ENCODE results near the gene MEAF6.
"Not testable (repeated sequence)": the region's sequence is repeated elsewhere in the genome, so short reads cannot be mapped to it uniquely, and the experiment has no call there.

- not testable (repeated sequence) for TF ChIP-seq BHLHE40 (IDR thresholded peaks at IDR 0.05; ENCODE audit: borderline replicate concordance); SUZ12 (IDR thresholded peaks at IDR 0.05); FOXA1 (IDR thresholded peaks at IDR 0.05); SP1 (IDR thresholded peaks at IDR 0.05); FOXM1 (IDR thresholded peaks at IDR 0.05; ENCODE audit: borderline replicate concordance); FOXK2 (IDR thresholded peaks at IDR 0.05); LEF1 (IDR thresholded peaks at IDR 0.05; ENCODE audit: borderline replicate concordance); CTBP1 (IDR thresholded peaks at IDR 0.05; ENCODE audit: borderline replicate concordance); ARNT (IDR thresholded peaks at IDR 0.05); ZNF384 (IDR thresholded peaks at IDR 0.05); HDGF (IDR thresholded peaks at IDR 0.05; ENCODE audit: borderline replicate concordance); NFRKB (IDR thresholded peaks at IDR 0.05); L3MBTL2 (conservative IDR thresholded peaks at IDR 0.05)
Observed at GRCh38 chr1:37518241-37518640, 3.7 kb upstream of the MEAF6 start.
